ENCODE data around the gene SYF2.

SYF2 gene

GRCh38 chr1:25184001-25184762 lies 48.1 kb downstream of the SYF2 start:
- DNase-seq (ENCODE audit: low spot score): no peak

DNA sequence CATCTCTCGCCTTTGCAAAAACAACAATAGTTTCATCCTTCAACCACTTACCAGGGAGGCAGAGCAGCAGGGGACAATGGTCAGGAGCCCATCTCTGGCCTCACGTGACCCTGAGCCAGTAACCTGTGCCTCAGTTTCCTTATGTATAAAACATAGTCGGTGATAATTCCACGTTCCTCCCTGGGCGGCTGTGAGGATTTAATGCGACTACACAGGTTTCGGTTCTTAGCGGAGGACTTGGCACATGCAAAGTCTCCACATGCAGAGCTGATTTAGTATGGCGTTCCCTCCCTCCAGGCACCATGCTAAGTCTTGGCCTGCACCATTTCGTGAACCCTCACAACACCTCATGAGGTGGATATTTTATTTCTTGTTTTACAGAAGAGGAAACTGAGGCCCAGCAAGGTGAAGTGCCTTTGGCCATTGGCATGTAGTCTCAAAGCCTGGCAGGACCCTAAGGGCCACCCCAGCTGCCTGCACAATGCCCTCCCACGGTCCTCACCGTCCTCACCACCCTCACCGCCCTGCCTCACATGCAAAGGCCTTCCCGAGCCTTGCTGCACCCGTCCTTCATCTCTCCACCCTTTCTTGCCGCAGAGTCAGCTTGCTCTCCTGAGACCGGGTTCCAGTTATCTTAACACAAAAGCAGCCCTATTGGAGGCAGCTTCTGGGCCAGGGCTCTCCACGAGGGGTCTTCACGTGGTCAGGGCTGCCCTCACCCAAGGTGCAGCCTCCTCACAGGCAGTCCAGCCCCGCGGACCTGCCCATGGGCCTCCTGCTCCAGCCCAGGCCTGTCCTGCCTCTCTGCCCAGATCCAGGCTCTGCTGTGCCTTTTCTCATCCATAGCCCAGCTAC lies 48.9 kb downstream of the SYF2 start:
- DNase-seq (ENCODE audit: low spot score): no peak

DNA sequence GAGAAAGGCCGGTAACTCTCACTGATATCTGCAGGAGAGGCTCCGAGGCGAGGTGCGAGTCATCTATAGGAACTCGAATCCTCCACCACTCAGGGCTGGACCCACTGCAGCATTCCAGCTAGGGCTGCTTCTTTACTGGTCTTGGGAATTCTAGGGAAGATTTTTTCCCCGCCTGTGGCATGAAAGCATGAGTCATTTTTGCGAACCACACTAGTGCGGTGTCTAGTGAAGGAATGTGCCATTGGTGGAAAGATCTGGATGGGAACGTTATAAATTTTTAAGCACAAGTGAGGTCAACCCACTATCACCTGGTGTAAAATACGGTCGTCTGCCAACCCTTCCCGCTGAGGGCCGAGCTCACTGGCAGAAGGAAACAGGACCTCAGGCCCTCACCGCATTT lies 49.7 kb downstream of the SYF2 start:
- no peak for DNase-seq (ENCODE audit: low spot score)

DNA sequence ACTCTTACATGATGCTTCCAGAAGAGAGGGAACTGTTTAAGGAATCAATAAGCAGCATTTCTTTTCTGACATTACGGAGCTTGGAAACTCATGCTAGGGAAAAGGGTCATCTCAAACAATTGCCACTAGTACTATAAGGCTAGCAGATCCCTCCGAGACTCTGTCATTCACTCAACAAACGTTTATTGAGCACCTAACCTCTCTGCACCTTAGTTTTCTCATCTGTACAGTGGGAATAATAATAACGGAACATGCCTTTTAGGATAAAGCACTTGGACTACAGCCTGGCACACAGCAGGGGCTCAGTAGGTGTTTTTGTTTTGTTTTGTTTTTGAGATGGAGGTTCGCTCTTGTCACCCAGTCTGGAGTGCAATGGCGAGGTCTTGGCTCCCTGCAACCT lies 51.3 kb downstream of the SYF2 start:
- DNase-seq (ENCODE audit: low spot score): no peak

- no peak for DNase-seq (ENCODE audit: low spot score)
These were observed 53.3 kb downstream of the SYF2 start for GRCh38 chr1:25178917-25179561.

- DNase-seq (ENCODE audit: low spot score): peak; percentile 25
These were observed 57.3 kb downstream of the SYF2 start for GRCh38 chr1:25174730-25175612.

DNA sequence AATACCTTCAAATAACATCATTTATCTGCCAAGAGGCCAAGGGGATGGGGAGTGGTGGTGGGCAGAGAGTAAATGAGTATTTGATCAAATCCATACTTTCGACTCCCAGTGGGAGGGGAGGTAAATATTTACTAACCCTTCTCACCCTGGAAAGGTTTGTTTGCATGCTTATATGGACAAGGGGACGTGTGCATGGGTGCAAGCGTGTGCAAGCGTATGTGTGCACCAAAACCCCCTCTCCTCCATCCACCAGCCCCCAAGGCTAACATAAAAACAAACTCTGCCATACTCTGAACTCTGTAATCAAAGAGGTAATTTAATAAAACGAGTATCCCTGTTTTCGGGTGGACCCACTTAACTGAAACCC lies 58.0 kb downstream of the SYF2 start:
- DNase-seq (ENCODE audit: low spot score): no peak

GRCh38 chr1:25173809-25174340 lies 58.4 kb downstream of the SYF2 start:
- DNase-seq (ENCODE audit: low spot score): no peak
